Fibroblast of skin of left quadriceps (primary cell): ENCODE measurements around the gene SLC43A3.
"Not testable (repeated sequence)": the region's sequence is repeated elsewhere in the genome, so short reads cannot be mapped to it uniquely, and the experiment has no call there.

Experiments used
- DNase-seq, 2 experiments: peaks; one replicate each; pipeline ENCODE4 v3.0.0-alpha.2; 2013; ENCODE audit warnings: low read depth in 2 of 2

Gene SLC43A3

DNA sequence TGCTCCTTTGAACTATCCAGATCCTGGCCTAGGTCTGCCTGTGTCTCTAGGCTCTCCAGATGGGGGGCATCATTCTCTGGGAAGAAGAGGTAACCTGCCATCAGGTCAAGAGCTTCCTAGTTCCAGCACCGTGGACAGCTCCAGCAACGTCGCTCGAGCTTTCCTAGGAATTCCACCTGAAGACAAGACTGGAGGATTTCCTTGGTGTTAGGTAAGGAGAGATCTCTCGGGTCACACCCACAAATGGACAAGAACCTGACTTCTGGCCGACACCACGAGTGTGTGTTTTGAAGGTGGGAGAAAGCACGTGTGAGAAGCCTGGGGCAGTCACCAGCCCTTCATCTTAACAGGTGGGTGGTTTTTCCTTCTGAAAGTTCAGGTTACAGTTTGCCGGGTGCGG, 47.2 kb downstream of the SLC43A3 start:
- DNase-seq = no peak

DNA sequence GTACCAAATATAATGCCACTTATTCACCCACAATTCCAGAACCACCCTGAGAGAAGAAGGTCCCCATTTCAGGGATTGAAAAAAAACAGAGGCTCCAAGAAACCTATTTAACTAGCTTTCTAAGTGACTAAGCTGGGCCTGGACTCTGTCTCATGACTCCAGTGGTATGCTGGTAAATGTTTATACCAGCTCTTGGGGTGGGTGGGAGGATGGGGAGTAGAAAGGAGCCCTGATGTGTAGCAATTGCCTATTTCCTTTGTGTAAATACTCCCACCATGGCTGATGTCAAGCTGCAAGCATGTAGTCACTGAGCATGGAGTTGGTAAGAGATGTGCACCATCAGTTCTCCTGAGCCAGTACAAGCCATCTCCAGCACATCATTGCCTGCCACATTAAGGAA, 48.7 kb downstream of the SLC43A3 start:
- DNase-seq = no peak

DNA sequence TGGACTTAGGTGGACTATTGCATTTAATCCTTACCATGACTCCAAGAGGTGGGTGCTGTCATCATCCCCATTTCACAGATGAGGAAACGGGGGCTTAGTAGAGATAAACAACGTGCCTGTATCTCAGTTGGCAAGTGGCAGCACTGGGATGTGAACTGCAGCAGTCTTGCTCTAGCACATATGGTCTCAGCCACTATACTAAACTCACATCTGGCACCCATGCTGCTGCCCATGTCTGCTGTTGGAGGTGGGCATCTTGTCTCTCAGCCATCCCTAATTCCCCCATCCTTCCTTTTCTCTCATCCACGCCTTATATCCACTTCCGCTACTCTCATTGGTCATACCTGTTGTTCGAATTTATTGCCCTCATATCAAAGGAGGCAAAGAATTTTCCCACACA, 49.8 kb downstream of the SLC43A3 start:
- DNase-seq = no peak

DNA sequence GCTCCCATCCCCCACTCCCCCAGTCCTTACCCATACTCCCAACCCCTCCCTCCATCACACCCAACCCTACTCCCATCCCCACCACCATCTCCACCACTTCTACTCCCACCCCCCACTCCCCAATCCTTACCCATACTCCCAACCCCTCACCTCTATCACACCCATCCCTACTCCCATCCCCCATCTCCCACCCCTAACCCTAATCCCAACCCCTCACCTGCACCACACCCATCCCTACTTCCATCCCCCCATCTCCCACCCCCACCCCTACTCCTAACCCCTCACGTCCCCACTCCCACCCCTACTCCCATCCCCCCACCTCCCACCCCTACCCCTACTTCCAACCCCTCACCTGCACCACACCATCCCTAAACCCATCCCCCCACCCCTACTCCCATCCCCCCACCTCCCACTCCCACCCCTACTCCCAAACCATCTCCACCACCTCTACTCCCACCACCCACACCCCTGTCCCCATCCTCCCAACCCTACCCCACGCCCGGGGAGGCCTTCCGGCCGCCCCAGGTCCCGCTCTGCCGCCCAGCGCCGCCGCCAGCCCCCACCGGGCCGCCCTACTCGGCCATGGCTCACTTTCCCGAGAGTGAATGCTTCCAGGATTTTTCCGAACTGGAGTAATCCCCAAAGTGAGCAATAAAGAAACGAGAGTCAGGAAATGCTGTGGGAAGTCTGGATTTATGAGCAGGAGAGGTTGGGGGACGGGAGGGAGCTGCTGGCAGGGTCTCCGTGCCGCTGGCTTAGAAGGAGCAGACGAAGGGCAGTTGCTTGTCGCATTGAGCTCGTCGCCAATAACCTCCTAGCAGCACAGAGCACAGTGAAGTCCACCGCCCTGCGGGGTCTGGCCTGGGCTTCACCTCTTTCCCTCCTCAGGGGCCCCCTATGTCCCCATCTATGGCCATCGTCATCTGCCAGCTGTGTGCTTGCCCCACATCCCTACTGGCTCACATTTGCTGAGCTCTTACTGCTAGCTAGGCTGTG, 50.5 kb downstream of the SLC43A3 start:
- DNase-seq = no peak

DNA sequence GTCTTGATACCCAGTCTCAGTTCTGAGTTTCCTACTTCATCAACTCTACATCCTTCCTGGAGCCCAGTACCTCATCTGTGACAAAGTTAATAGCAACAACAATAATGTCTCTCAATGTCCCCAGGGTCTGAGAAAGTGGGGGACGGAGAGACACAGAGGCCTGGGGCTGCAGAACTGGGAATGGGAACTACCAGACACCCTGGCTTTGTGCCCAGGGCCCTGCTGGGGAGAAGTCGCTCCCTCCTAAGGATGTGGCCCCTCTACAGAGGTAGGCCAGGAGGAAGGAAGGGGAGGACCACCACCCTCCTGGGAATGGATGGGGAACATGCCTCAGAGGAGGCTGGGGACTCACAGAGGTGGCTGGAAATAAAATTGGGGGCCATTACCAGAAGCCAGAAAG, 51.4 kb downstream of the SLC43A3 start:
- no peak for DNase-seq

- no peak for DNase-seq
Observed at GRCh38 chr11:57374966-57375365, 52.0 kb downstream of the SLC43A3 start.

GRCh38 chr11:57373146-57373545, 53.8 kb downstream of the SLC43A3 start:
- no peak for DNase-seq

- no peak for DNase-seq
Observed at GRCh38 chr11:57370941-57371340, 56.0 kb downstream of the SLC43A3 start.

GRCh38 chr11:57370251-57370650, 56.7 kb downstream of the SLC43A3 start:
- DNase-seq = no peak

DNA sequence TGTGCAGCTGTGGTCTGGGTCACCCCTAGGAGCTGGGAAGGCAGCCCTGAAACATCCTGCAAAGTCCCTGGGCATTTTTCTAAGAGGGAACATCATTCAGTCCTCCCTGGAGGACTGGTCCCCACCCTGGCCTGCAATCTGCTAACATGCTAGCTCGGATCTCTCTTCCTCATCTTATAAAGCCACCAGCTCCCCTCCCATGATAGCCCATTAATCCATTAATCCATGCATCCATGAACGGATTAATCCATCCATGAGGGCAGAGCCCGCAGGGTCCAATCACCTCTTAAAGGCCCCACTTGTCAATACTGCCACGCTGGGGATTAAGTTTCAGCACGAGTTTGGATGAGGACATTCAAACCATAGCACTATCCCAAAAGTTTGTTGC, 58.1 kb downstream of the SLC43A3 start:
- no peak for DNase-seq

GRCh38 chr11:57368106-57368844, 58.6 kb downstream of the SLC43A3 start:
- no peak for DNase-seq

- DNase-seq = no peak
Observed at GRCh38 chr11:57364851-57365660, 61.9 kb downstream of the SLC43A3 start.

DNA sequence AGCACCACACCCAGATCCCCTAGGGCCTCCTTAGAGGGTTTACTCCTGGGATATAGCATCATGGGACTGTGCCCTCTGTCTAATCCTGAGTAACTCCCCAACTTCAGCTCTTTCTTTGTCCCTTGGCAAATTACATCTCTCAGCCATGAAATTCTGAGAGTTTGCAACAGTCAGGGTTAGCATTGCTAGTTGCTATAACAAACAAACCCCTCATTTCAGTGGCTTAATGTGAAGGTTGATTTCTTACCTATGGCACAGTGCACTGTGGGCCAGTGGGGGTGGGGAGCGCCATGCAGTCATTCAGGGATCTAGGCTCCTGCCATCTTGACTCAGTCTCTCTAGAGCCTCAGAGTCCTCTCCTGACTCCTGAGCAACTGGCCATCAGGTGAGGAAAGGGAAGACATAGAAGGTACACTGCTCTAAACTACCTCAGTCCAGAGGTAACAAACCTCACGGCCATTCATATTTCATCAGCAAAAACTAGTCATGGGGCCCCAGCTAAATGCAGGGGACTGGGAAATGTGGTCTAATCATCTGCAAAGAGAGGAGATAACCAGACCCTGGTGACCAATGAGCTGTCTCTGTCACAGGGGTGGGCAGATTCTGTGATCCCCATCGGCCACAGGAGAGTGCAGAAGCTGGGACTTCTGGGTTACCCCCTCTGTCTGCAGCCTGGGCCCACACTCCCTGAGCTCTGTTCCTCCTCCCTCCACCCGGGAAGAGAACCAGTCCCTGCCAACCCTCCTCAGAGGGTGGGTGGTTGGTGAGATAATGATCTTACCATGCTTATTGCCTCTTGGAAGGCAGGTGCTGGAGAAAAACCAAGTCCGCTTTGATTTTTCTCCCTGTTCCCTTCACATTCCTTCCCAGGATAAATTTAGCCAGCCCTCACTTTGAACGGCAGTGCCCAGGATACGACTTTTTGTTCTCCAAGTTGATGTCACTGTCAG, 63.5 kb downstream of the SLC43A3 start:
- DNase-seq = no peak

- DNase-seq = no peak
Observed at GRCh38 chr11:57361926-57362325, 65.0 kb downstream of the SLC43A3 start.

DNA sequence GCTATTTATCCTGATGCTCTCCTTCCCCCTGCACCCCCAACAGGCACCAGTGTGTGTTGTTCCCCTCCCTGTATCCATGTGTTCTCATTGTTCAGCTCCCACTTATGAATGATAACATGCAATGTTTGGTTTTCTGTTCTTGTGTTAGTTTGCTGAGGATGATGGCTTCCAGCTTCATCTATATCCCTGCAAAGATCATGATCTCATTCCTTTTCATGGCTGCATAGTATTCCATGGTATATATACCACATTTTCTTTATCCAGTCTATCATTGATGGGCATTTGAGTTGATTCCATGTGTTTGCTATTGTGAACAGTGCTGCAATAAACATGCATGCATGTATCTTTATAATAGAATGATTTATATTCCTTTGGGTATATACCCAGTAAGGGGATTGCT, 65.5 kb downstream of the SLC43A3 start:
- not testable (repeated sequence) for DNase-seq

GRCh38 chr11:57360991-57361390, 65.9 kb downstream of the SLC43A3 start:
- no peak for DNase-seq

- no peak for DNase-seq
Observed at GRCh38 chr11:57359896-57360690, 66.8 kb downstream of the SLC43A3 start.

- DNase-seq = no peak
Observed at GRCh38 chr11:57359396-57359795, 67.5 kb downstream of the SLC43A3 start.

DNA sequence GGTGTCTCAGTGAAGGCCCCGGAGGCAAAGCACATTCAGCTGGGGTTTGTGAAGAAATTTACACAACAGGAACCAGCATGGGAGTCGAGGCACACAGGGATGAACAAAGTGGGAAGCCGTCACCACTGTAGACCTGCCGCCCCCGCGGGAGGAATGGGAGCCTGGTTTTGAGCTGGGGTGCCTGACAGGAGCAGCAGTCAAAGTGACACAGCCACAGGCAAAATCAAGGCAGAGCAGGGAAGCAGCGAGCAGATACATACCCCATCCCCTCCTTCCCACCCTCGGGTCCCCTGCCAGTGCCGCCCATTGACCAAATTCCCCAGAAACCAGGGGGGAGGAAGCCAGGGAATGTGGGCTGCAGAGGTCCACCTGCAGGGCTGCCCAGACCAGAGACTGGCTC, 67.9 kb downstream of the SLC43A3 start:
- DNase-seq = no peak

DNA sequence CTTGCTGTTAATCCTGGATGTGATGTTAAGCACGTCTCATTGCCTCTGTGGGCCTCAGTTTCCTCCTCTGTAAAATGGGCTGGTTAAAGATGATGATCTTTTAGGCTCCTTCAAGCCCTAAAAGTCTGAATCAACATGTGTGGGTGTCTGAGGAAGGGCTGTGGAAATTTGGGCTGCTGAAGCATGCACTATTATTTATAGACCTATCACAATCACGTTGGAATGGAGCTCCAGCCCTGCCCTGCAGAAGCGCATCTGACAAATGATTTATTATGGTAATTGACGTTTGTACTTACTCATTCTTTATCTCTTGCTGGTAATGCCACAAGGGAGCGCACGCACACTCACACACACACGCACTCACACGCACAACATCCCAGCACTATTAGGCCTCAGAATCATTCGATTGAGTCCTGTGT, 68.4 kb downstream of the SLC43A3 start:
- no peak for DNase-seq
